ENCODE data around the gene OSTN. TPM values are rescaled to one million over a fixed set of nuclear protein-coding genes. Genes with fewer than 3 reads are reported as not detected.

The OSTN gene
- total RNA-seq, 4 donors from 2014 or later, result not detected

- Histone ChIP-seq H3K27me3 (no peaks in the 10 kb centered on the region), H3K36me3 (no peaks in the 10 kb centered on the region), H3K4me1 (no peaks in the 10 kb centered on the region), H3K4me3 (no peak overlapping the region), H3K27ac (no peak overlapping the region), H3K9me3 (no peaks in the 10 kb centered on the region)
- DNase-seq, result no peak
- 89 to 93% methylated on average over 1 of the region's 1 CpG for whole genome bisulfite sequencing, 2 donors
- intact Hi-C loops (cut with DNase I), result no loop called here
- TF ChIP-seq POLR2A (IDR thresholded peaks at IDR 0.05), result no peak
- TF ChIP-seq CTCF (IDR thresholded peaks at IDR 0.05), result no peak
These were observed 33.2 kb upstream of the OSTN start for GRCh38 chr3:191165802-191166201.

GRCh38 chr3:191166368-191166767 lies 32.7 kb upstream of the OSTN start:
- no peaks in the 10 kb centered on the region for H3K27me3 ChIP-seq
- no peaks in the 10 kb centered on the region for H3K4me1 ChIP-seq
- DNase-seq, result no peak
- H3K4me3 ChIP-seq, result no peak overlapping the region
- no peak for TF ChIP-seq CTCF (IDR thresholded peaks at IDR 0.05)
- no peak for TF ChIP-seq POLR2A (IDR thresholded peaks at IDR 0.05)
- no peaks in the 10 kb centered on the region for H3K9me3 ChIP-seq
- intact Hi-C loops (cut with DNase I), result no loop called here
- H3K36me3 ChIP-seq, result no peaks in the 10 kb centered on the region
- no peak overlapping the region for H3K27ac ChIP-seq
- 77 to 81% methylated on average over 3 of the region's 3 CpGs for WGBS, 2 donors

GRCh38 chr3:191169566-191169965 lies 29.5 kb upstream of the OSTN start:
- H3K27ac ChIP-seq, result no peak overlapping the region
- DNase-seq, result no peak
- no peaks in the 10 kb centered on the region for H3K27me3 ChIP-seq
- H3K36me3 ChIP-seq, result no peaks in the 10 kb centered on the region
- no peaks in the 10 kb centered on the region for H3K4me1 ChIP-seq
- TF ChIP-seq POLR2A (IDR thresholded peaks at IDR 0.05) (no peak), CTCF (IDR thresholded peaks at IDR 0.05) (no peak)
- H3K9me3 ChIP-seq, result no peaks in the 10 kb centered on the region
- no peak overlapping the region for H3K4me3 ChIP-seq
- intact Hi-C loops (cut with DNase I), result no loop called here

GRCh38 chr3:191170097-191170496 lies 28.9 kb upstream of the OSTN start:
- intact Hi-C loops (cut with DNase I), result no loop called here

GRCh38 chr3:191175102-191175501 lies 23.9 kb upstream of the OSTN start:
- TF ChIP-seq CTCF (IDR thresholded peaks at IDR 0.05) (no peak), POLR2A (IDR thresholded peaks at IDR 0.05) (no peak)
- H3K27ac ChIP-seq, result no peak overlapping the region
- DNase-seq, result no peak
- no peaks in the 10 kb centered on the region for H3K4me1 ChIP-seq
- H3K27me3 ChIP-seq, result no peaks in the 10 kb centered on the region
- intact Hi-C loops (cut with DNase I), result no loop called here
- WGBS, 2 donors, result 33 to 70% methylated on average over 3 of the region's 3 CpGs
- H3K9me3 ChIP-seq, result no peaks in the 10 kb centered on the region
- no peak overlapping the region for H3K4me3 ChIP-seq
- no peaks in the 10 kb centered on the region for H3K36me3 ChIP-seq

More at GRCh38 chr3:191170097-191170496, 28.9 kb upstream of the OSTN start:
- 59 to 76% methylated on average over 2 of the region's 2 CpGs for WGBS, 2 donors
- Histone ChIP-seq H3K36me3 (no peaks in the 10 kb centered on the region), H3K27ac (no peak overlapping the region), H3K27me3 (no peaks in the 10 kb centered on the region), H3K4me3 (no peak overlapping the region), H3K9me3 (no peaks in the 10 kb centered on the region), H3K4me1 (no peaks in the 10 kb centered on the region)
- TF ChIP-seq CTCF (IDR thresholded peaks at IDR 0.05) (no peak), POLR2A (IDR thresholded peaks at IDR 0.05) (no peak)
- no peak for DNase-seq
